HG02970 (cell line): Measurements from ENCODE around the gene BATF2.
"Not testable (repeated sequence)": the region's sequence is repeated elsewhere in the genome, so short reads cannot be mapped to it uniquely, and the experiment has no call there.

ENCODE experiments used
- ATAC-seq: cut with Tn5 transposase; IDR thresholded peaks from one replicate; pipeline ENCODE4 v1.9.1; 2021; ENCODE audit warnings: mild to moderate bottlenecking, moderate library complexity, moderate number of reproducible peaks; ENCODE audit not compliant: unreplicated experiment, low FRiP score

Gene BATF2, protein sequence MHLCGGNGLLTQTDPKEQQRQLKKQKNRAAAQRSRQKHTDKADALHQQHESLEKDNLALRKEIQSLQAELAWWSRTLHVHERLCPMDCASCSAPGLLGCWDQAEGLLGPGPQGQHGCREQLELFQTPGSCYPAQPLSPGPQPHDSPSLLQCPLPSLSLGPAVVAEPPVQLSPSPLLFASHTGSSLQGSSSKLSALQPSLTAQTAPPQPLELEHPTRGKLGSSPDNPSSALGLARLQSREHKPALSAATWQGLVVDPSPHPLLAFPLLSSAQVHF

DNA sequence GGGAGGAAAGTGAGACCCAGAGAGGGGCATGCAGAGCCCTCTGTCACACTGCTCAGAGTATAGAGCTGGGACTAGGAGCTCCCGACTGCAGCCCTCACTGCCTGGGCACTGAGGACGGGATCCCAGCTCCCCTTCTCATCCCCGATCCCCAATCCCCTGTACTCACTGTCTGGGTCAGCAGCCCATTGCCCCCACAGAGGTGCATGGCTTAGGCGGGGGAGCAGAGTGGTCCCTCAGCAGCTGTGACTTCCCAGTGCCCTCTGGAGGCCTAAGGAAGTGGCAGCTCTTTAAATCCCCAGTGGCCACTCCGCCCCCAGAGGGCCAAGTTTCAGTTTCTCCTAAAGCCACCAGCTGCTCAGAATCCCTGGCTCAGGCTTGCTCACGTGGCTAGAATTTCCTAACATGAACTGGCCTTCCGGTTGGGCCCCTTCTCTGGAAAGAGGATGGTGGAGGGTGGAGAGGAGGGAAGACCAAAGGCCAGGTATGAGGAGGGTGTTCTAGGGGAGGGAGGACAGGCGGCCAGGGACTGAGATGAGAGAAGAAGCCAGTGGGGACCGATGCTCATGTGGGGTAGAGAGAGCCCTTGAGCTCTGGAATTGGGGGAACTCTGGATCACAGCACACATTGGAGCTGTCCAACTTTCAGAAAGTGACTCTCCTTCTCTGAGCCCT, at the start of gene BATF2:
TSS of gene BATF2 (minus strand) at position 262 of the 671 bp plus-strand sequence. CDS start at position 205, 57 bp downstream.
- ATAC-seq = no peak

DNA sequence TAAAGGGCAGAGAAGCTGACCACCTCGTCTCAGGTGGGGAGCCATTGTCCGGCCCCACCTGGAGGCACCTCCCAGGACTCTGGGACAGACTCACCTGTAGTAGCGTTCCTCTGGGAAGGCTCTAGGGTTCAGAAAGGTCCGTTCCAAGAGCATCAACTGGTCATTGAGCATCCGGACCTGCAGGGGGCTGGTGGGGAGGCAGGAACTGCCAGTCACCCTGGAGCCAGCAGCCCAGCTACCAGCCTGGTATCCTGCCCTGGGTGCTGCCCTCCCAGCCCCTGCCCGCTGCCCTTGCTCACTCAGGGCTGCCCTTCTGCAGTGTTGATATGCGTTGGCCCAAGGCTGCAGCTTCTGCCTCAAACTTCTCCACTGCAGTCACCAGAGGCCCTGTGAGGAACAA, 49.0 kb upstream of the BATF2 start:
- ATAC-seq = no peak

DNA sequence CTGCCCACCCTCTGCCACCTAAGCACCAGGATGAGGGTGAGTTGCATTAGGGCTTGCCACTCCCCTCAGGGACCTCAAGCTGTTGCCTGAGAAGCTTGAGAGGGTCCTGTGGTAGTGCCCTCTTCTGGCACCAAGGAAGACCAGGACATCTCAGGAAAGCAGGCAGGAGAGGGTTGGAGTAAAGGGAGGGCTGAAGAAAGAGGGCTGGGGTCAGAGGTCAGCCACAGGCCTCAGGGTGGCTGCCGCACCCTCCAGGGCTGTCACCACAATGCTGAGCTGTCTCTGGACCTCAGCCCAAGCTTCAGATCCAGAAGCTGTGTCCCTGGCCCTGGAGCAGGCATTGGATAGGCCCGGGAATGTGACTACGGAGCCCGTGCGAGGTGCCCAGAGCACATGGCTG, 48.3 kb upstream of the BATF2 start:
- ATAC-seq = no peak

DNA sequence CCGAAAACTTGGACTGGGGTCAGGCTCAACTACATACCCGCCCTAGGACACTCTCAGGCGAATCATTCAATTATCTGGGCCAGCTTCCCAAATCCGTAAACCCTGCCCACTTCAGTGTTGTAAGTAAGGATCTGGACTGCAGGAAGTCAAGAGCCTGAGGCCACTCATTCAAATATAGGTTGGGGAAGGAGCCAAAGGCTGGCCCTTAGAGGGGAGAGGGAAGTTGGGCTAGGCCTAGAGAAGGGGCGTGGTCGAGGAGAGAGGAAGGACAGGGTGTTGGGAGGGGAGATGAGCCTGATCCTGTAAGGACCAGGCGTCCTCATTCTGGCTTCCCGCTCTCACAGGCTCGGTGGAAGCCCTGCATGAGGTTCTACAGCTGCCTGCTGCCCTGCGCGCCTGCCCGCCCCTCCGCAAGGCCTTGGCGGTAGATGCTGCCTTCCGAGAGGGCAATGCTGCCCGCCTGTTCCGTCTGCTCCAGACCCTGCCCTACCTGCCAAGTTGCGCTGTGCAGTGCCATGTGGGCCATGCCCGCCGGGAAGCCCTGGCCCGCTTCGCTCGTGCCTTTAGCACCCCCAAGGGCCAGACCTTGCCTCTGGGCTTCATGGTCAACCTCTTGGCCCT, 47.2 kb upstream of the BATF2 start:
- ATAC-seq = no peak

DNA sequence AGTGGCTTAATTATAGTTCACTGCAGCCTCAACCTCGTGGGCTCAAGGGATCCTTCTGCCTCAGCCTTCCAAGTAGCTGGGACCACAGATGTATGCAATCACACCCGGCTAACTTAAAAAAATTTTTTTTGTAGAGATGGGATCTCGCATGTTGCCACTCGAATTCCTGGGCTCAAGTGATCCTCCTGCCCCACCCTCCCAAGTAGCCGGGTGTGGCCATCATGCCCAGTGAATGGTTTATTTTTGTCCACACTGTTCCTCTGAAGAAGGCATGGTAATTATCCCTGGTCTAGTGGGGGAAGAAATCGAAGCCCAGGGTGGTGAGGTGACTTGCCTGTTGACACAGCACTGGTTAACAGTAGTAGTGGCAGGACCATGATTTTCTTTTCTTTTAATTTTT, 46.1 kb upstream of the BATF2 start:
- ATAC-seq = no peak

DNA sequence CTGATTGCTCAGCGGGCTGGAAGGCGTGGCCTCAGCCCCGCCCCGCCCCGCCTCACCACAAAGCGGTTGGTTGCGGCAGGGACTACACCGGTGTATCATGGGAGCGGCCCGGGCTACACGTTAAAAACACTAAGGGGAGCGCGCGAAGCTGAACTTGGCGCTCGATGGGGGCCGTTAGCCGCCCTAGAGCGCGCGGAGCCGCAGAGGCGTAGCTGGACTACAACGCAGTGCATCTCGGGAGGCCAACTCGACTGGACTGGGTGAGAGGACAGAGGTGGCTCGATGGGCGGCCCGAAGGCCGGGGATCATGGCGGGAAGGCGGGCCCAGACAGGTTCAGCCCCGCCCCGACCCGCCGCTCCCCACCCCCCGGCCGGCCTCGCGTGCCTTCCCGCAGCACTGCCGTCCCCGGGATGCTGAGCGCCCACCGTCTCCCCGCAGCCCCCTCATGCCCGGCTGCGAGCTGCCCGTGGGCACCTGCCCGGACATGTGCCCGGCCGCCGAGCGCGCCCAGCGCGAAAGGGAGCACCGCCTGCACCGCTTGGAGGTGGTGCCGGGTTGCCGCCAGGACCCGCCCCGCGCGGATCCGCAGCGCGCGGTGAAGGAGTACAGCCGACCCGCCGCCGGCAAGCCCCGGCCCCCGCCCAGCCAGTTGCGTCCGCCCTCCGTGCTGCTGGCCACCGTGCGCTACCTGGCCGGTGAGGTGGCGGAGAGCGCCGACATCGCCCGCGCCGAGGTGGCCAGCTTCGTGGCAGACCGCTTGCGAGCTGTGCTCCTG, 44.3 kb upstream of the BATF2 start, which contains the start of gene SAC3D1:
TSS of gene SAC3D1 (plus strand) at position 364 of the 776 bp plus-strand sequence. CDS start at position 447, 83 bp downstream.
- peak; percentile 83 for ATAC-seq

DNA sequence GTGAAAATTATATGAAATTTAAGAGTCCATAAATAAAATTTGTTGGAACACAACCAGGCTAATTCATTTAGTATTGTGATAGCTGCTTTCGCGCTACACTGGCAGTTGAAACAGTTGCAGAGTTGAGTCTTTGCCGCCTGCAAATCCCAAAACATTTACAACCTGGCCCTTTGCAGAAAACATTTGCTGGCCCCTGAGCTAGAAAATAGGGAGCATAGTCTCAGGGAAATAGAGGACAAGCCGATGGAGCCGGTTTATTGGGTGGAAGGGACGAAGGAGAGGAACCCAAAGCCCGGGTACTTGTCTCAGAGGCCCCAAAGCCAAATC, 43.7 kb upstream of the BATF2 start:
- ATAC-seq = no peak

DNA sequence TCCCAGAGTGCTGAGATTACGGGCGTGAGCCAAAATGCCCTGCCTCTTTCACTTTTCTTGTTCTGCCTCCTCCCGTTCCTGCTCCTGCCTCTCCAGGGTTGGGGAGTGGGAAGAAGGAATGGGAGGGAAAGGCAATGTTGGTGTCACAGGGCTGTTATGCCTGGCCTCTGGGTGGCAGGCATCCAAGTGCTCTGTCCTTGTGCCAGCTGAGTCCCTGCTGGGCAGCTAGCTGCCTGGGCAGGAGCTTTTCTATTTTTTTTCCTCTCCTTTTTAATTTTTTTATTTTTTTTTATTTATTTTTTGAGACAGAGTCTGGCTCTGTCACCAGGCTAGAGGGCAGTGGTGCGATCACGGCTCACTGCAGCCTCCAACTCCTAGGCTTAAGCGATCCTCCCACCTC, 40.2 kb upstream of the BATF2 start:
- ATAC-seq = no peak

DNA sequence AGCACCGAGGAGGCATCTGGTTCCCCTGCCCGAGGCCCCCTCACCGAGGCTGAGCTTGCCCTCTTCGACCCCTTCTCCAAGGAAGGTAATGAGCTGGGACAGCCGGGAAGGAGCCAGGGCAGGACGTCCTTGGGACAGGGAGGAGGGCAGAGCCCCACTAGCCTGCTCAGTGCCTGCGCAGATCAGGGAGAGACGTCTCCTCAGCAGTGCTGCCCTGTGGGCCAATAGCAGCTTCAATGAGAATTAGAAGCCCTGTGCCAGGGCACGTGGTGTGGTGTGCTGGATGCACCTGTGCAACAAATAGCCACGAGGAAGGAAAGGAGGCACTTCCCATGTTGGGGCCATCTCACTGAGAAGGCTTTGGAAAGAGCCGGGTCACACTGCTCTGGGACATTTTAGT, 38.8 kb upstream of the BATF2 start:
- ATAC-seq = no peak

DNA sequence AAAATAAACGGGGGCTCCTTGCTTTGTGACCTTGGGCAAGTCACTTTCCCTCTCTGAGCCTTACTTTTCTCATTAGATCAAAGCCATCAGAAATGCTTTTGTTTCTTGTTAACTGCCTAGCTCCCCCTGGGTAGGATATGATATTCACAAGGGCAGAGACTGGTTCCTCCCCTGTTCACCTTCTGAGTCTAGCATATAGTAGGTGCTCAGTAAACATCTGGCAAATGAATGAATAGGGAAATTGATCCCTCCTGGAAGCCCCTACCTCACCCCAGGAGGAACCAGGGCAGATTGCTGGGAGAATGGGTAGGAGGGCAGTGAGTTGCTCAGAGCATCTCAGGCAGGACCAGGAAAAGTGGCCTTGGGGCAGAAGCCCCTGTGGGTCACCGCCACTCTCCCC, 37.7 kb upstream of the BATF2 start:
- no peak for ATAC-seq

DNA sequence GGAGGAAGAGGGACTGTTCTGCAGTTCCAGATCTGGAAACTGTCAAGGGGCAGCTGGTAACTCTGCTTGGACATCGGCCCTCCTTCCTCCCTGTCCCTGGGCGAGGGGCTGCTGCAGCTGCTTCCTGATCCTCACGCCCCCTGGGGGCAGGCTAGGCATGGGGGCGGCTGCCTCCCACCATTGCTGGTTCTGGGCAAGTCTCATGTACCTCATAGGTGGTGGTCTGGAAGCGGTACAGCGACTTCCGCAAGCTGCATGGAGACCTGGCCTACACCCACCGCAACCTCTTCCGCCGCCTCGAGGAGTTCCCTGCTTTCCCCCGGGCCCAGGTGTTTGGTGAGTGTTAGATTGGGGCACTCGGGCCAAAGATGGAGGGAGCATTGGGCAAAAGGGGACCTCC, 35.4 kb upstream of the BATF2 start:
- no peak for ATAC-seq

DNA sequence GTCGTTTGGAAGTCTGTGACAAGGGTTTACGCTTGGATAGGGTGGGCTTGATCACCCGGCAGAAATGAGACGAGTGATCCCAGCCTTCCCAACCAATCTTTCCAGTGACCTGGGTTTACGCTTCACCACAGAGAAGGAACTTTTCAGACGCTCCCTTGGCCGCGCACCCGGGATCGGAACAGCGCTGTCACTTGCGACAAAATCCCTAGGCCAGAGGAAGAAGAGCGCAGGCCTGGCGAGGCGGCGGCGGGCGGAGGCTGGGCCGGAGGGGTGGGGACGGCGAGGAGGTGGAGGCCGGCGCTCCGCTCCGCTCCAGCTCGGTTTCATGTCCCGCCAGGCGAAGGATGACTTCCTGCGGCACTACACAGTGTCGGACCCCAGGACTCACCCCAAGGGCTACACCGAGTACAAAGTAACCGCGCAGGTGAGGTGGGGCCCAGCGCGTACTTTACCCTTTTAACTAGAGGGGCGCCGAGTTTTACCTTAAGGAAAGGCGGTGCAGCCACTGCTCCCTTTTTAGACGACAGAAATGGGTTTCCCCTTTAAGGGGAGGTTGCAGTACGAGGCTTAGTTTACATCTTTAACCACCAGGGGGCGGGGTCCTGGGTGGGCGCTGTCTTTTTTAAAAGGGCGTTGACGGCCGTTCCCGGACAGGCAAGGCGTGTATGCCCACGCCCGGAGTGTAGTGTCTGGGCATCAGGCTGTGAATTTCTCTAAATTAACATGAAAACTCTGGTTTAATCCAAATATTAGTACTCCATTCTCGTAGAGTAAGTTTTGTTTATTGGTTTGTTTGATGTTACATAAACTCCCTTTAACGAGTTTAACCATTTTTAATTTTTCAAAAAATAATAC, 30.7 kb upstream of the BATF2 start, which contains the start of gene SNX15:
TSS of gene SNX15 (plus strand) at position 227 of the 855 bp plus-strand sequence. CDS start at position 326, 99 bp downstream.
- peak; percentile 84 for ATAC-seq

DNA sequence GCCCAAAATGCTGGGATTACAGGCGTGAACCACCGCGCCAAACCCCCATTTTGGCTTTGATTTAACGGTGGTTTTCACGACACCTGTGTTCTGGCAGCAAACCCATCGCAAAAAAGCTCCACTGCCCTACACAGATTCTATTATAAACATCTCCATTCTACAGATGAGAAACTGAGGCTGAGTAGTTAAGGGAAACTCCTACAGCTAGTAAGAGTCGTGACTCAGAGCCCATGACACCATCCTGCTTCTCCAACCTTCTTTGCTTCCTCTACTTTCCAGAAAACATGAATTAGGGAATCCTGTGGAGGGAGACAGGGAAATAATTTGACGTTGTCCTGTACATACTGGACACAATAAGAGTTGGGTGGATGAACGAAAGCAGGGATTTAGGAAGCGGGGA, 30.0 kb upstream of the BATF2 start:
- no peak for ATAC-seq

DNA sequence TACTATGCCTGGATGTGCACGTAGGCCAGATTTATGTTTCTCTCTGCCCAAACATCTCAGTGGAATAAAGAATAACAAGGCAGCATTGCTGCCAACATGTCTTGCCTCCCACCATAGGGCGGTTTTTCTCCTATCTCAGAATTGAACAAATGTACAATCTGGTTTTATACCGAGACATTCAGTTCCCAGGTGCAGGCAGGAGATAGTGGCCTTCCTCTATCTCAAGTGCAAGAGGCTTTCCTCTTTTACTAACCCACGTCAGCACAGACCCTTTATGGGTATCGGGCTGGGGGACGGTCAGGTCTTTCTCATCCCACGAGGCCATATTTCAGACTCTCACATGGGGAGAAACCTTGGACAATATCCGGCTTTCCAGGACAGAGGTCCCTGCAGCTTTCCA, 26.7 kb upstream of the BATF2 start:
- ATAC-seq = not testable (repeated sequence)

DNA sequence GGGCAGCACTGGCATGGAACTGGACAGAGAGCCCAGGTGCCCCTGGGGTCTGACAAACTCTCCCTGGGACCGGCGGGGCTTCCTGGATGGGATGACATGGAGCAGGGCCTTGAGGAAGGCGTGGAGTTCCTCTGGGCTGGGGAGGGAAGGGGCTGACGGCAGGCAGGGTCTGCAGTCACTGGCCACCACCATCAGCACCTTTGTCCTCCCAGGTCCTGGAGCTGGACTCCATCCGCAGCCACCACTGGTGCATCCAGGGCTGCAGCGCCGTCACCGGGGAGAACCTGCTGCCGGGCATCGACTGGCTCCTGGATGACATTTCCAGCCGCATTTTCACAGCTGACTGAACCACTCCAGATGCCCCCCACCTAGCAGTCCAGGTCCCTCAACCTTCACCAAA, 24.7 kb upstream of the BATF2 start:
- ATAC-seq = no peak

DNA sequence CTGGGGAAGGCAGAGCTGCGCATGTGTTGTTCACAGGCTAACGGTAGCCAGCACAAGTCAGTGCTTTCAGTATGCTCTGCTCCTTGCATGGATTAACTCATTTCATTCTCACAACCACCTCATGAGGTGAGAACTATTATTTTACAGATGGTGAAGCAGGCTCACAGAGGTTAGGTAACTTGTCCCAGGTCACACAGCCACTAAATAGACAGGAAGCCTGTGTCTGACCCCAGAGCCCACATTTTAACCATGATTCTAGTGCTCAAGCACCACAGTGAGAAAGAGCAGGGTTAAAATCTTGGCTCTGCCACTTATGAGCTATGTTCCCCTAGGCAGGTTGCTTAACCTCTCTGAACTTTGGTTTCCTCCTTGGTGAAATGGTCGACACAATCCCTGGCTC, 24.2 kb upstream of the BATF2 start:
- ATAC-seq = no peak

DNA sequence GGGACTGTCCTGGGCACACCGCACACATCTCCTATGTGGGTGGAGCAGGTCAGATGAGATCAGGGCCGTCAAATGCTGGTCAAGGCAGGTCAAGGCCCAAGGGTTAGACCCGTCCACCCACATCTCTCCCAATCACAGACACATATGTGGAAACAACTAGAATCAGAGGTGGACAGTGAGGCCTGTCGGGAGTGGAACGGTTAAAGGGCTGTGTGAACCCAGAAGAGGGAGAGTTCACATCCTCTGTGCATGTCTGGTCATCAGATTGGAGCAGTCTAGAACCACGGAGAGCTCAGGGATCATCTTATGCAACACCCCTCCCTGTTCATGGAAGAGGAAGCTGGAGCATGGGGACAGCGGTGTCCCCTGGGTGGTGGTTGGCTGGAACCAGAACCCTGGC, 23.1 kb upstream of the BATF2 start:
- no peak for ATAC-seq

DNA sequence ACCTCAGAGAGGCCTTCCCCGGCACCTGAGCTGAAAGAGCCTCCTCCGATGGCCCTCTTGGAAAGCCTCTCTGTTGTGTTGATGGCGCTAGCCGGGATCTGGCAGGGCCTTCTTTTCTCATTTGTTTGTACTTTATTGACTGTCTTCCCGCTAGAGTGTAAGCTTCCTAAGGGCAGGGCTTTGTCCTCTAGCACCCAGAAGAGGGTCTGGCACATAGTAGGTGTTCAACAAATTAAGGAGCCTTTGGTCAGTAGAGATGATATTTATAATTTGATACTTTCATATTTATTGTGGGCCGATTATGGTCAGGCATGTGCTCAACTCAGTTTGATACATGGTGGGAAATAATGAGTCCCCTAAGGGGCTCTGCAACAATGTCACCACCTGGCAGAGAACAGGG, 21.2 kb upstream of the BATF2 start:
- no peak for ATAC-seq

DNA sequence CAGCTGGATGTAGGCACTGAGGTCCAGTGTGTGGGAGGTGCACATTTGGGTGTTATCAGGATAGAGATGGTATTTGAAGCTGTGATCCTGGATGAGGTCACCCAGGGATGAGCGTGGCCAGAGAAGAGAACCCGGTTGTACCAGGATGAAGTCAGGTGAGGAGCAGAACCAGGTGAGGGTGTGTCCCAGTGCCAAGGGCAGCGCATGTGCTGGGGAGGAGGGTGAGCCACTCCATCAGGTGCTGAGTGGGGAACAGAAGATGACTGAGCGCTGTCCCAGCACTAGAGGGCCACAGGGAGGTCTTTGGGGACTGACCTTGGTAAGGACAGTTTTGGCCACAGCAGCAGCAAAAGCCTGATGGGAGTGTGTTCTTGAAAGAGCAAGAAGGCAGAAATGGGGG, 19.9 kb upstream of the BATF2 start:
- ATAC-seq = no peak

DNA sequence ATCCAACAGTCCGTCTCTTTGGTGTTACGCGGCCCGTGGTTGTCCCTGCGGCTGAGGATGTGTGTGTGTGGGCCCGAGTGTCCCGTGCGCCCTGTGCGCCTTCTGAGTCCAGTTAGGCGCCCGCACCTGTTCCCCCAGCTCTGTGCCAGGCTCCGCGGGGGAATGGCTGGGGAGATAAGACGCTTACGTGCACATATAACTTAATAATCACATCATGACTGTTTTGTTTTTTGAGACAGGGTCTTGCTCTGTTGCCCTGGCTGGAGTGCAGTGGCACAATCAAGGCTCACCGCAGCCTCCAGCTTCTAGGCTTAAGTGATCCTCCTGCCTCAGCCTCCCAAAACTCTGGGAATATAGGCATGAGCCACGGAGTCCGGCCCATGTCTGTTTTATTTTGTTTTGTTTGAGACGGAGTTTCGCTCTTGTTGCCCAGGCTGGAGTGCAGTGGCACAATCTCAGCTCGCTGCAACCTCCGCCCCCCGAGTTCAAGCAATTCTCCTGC, 18.0 kb upstream of the BATF2 start:
- ATAC-seq = no peak
